Liver (tissue), 9 donors: ENCODE measurements around the gene NBEAL2. TPM values are rescaled to one million over a fixed set of nuclear protein-coding genes. Genes with fewer than 3 reads are reported as not detected.

Experiments
- DNase-seq: peaks from one replicate; pipeline ENCODE4 v3.0.0-alpha.2; 2017; ENCODE audit warnings: low spot score
- H3K27ac ChIP-seq, 2 donors: one replicate each; pipeline ENCODE4 v1.7.0; 2013; ENCODE audit warnings: inconsistent platforms in 2 of 2, low read length in 2 of 2, control low read depth in 1 of 2, low read depth in 1 of 2, mild to moderate bottlenecking in 1 of 2
- H3K27me3 ChIP-seq, 4 donors: one replicate each; pipeline versions ENCODE4 v1.6.1 to v1.7.0; 2013; ENCODE audit warnings: low read length in 3 of 4, inconsistent platforms in 1 of 4, mild to moderate bottlenecking in 1 of 4, moderate library complexity in 1 of 4; ENCODE audit not compliant: control insufficient read depth in 4 of 4, insufficient read depth in 4 of 4
- H3K36me3 ChIP-seq, 4 donors: one replicate each; pipeline versions ENCODE4 v1.6.1 to v1.7.0; 2013; ENCODE audit warnings: low read length in 3 of 4, mild to moderate bottlenecking in 3 of 4, low read depth in 1 of 4, moderate library complexity in 1 of 4; ENCODE audit not compliant: control insufficient read depth in 4 of 4, insufficient read depth in 3 of 4
- H3K4me1 ChIP-seq, 4 donors: one replicate each; pipeline versions ENCODE4 v1.6.1 to v1.7.0; 2013; ENCODE audit warnings: low read length in 3 of 4, mild to moderate bottlenecking in 3 of 4, moderate library complexity in 1 of 4; ENCODE audit not compliant: control insufficient read depth in 4 of 4, insufficient read depth in 4 of 4
- H3K4me3 ChIP-seq, 3 donors: one replicate each; pipeline versions ENCODE4 v1.6.1 to v1.7.0; 2013; ENCODE audit warnings: low read length in 3 of 3, control low read depth in 1 of 3, low read depth in 1 of 3, mild to moderate bottlenecking in 1 of 3
- H3K9ac ChIP-seq, 2 donors: one replicate each; pipeline ENCODE4 v1.7.0; 2013; ENCODE audit warnings: low read length in 2 of 2, mild to moderate bottlenecking in 2 of 2, moderate library complexity in 2 of 2, control low read depth in 1 of 2, low read depth in 1 of 2
- H3K9me3 ChIP-seq, 4 donors: one replicate each; pipeline versions ENCODE4 v1.6.1 to v1.7.0; 2013; ENCODE audit warnings: low read length in 3 of 4; ENCODE audit not compliant: control insufficient read depth in 4 of 4
- ATF3 ChIP-seq: IDR thresholded peaks from 2 replicates; pipeline ENCODE4 v1.6.1; 2016; ENCODE audit warnings: antibody characterized with exemption
- CTCF ChIP-seq: fragments of 150-350 bp; IDR thresholded peaks from 2 replicates; pipeline ENCODE4 v1.5.1; 2017; ENCODE audit warnings: improper control_type of control experiment, low read depth, low read length; ENCODE audit not compliant: missing input control
- EGR1 ChIP-seq, 2 donors: IDR thresholded peaks; 2 replicates each; pipeline ENCODE4 v1.6.1; 2016 to 2018; ENCODE audit warnings: antibody characterized with exemption in 2 of 2, low read depth in 2 of 2
- FOXA1 ChIP-seq: IDR thresholded peaks from 2 replicates; pipeline ENCODE4 v1.6.1; 2016; ENCODE audit warnings: antibody characterized with exemption
- FOXA2 ChIP-seq: IDR thresholded peaks from 2 replicates; pipeline ENCODE4 v1.6.1; 2016; ENCODE audit warnings: antibody characterized with exemption
- GABPA ChIP-seq, 2 donors: IDR thresholded peaks in 1 of 2; conservative IDR thresholded peaks in 1 of 2; 2 replicates each; pipeline ENCODE4 v1.6.1; 2016; ENCODE audit warnings: antibody characterized with exemption in 2 of 2, mild to moderate bottlenecking in 1 of 2, moderate library complexity in 1 of 2
- HNF4A ChIP-seq, 2 donors: conservative IDR thresholded peaks; 2 replicates each; pipeline ENCODE4 v1.6.1; 2016; ENCODE audit warnings: antibody characterized with exemption in 2 of 2, mild to moderate bottlenecking in 2 of 2
- HNF4G ChIP-seq: IDR thresholded peaks from 2 replicates; pipeline ENCODE4 v1.6.1; 2016; ENCODE audit warnings: antibody characterized with exemption
- JUND ChIP-seq, 2 donors: IDR thresholded peaks; 2 replicates each; pipeline ENCODE4 v1.6.1; 2016; ENCODE audit warnings: antibody characterized with exemption in 2 of 2
- MAX ChIP-seq: IDR thresholded peaks from 2 replicates; pipeline ENCODE4 v1.6.1; 2016; ENCODE audit warnings: antibody characterized with exemption
- NR2F2 ChIP-seq: IDR thresholded peaks from 2 replicates; pipeline ENCODE4 v1.6.1; 2016; ENCODE audit warnings: antibody characterized with exemption
- RAD21 ChIP-seq, 2 donors: IDR thresholded peaks; 2 replicates each; pipeline ENCODE4 v1.6.1; 2016; ENCODE audit warnings: antibody characterized with exemption in 2 of 2, mild to moderate bottlenecking in 2 of 2
- REST ChIP-seq: IDR thresholded peaks from 2 replicates; pipeline ENCODE4 v1.6.1; 2016; ENCODE audit warnings: antibody characterized with exemption, mild to moderate bottlenecking
- SP1 ChIP-seq: IDR thresholded peaks from 2 replicates; pipeline ENCODE4 v1.6.1; 2018; ENCODE audit warnings: antibody characterized with exemption, mild to moderate bottlenecking
- TAF1 ChIP-seq: conservative IDR thresholded peaks from 2 replicates; pipeline ENCODE4 v1.6.1; 2016; ENCODE audit warnings: antibody characterized with exemption, mild to moderate bottlenecking
- ZBTB33 ChIP-seq: IDR thresholded peaks from 2 replicates; pipeline ENCODE4 v1.6.1; 2016; ENCODE audit warnings: antibody characterized with exemption
- WGBS: extraction: QIAGEN DNeasy Blood & Tissue Kit; methylation state at CpG from one replicate; pipeline ENCODE4 v1.1.7; 2013; 5-methylcytosine and 5-hydroxymethylcytosine counted together
- polyA plus RNA-seq, 2 donors: library from polyadenylated mRNA; stranded (reverse) in 1 of 2; unstranded in 1 of 2; fragments of 200-250 nt in 1 of 2; fragments of >200 nt in 1 of 2; fragmentation: Nextera tagmentation in 1 of 2; extraction: Ambion mirVana in 1 of 2; gene quantifications; one replicate each; pipeline versions ENCODE4 v1.2.1 to v1.2.3, GENCODE V29; 2013 to 2015
- total RNA-seq, 2 donors: library from RNA; depleted of rRNA; stranded (reverse); fragments of >200 nt; gene quantifications; one replicate each; pipeline ENCODE4 v1.2.3, GENCODE V29; 2014
- donor health status: healthy.
- donor health status: healthy.
- donor health status: healthy.
- donor health status: healthy.
- donor health status: healthy.

The NBEAL2 gene
- total and polyA plus RNA-seq, 4 donors, result 2.0 to 20.7 (median 7.6) TPM

- TF ChIP-seq FOXA1 (no peak), TAF1 (no peak), JUND (IDR thresholded peaks at IDR 0.05) (no peak), ZBTB33 (no peak), REST (no peak), MAX (no peak), ATF3 (no peak), EGR1 (IDR thresholded peaks at IDR 0.05; ENCODE audit: low read depth in 2 of 2) (no peak)
- no peaks in the 10 kb centered on the region for H3K27me3 ChIP-seq
- H3K4me1 ChIP-seq, result peaks cover 39 to 70% (median 49%) of the 10 kb centered on the region in 4 donors
- WGBS, result 83% methylated on average over 8 of the region's 8 CpGs
- H3K9me3 ChIP-seq, result no peaks in the 10 kb centered on the region
- H3K4me3 ChIP-seq, result no peak overlapping the region
- peaks cover 4 to 14% (median 5%) of the 10 kb centered on the region in 4 donors for H3K36me3 ChIP-seq
- no peak overlapping the region for H3K9ac ChIP-seq
- DNase-seq, result no peak
- H3K27ac ChIP-seq, result peak overlapping the region; percentile 49 to 65
These were observed 35.3 kb upstream of the NBEAL2 start for GRCh38 chr3:46944191-46944590.

GRCh38 chr3:46946416-46946815 lies 33.0 kb upstream of the NBEAL2 start:
- H3K9ac ChIP-seq, result no peak overlapping the region
- WGBS, result 82% methylated on average over 6 of the region's 6 CpGs
- no peaks in the 10 kb centered on the region for H3K27me3 ChIP-seq
- DNase-seq, result no peak
- TF ChIP-seq NR2F2 (no peak), FOXA2 (no peak), RAD21 (IDR thresholded peaks at IDR 0.05) (no peak), FOXA1 (no peak), HNF4A (conservative IDR thresholded peaks at IDR 0.05) (no peak), HNF4G (no peak), CTCF (no peak), REST (no peak), EGR1 (IDR thresholded peaks at IDR 0.05; ENCODE audit: low read depth in 2 of 2) (no peak), ATF3 (no peak), JUND (IDR thresholded peaks at IDR 0.05) (no peak), ZBTB33 (no peak), TAF1 (no peak), GABPA (IDR thresholded peaks at IDR 0.05 in 1 of 2, conservative IDR thresholded peaks at IDR 0.05 in 1 of 2) (no peak), SP1 (no peak)
- no peaks in the 10 kb centered on the region for H3K9me3 ChIP-seq
- H3K36me3 ChIP-seq, result peaks cover 0 to 2% (median 0%) of the 10 kb centered on the region in 4 donors
- H3K27ac ChIP-seq, result peak overlapping the region; percentile 7 to 70
- no peak overlapping the region for H3K4me3 ChIP-seq
- H3K4me1 ChIP-seq, result peaks cover 47 to 86% (median 58%) of the 10 kb centered on the region in 4 donors
